NCI-H748 (cell line): ENCODE measurements around the gene DCAF7.

Experiments
- DNase-seq: peaks from one replicate; lab custom pipeline; 2025; ENCODE audit not compliant: unreplicated experiment; lab: John Stamatoyannopoulos, UW

Gene DCAF7, protein sequence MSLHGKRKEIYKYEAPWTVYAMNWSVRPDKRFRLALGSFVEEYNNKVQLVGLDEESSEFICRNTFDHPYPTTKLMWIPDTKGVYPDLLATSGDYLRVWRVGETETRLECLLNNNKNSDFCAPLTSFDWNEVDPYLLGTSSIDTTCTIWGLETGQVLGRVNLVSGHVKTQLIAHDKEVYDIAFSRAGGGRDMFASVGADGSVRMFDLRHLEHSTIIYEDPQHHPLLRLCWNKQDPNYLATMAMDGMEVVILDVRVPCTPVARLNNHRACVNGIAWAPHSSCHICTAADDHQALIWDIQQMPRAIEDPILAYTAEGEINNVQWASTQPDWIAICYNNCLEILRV

DNA sequence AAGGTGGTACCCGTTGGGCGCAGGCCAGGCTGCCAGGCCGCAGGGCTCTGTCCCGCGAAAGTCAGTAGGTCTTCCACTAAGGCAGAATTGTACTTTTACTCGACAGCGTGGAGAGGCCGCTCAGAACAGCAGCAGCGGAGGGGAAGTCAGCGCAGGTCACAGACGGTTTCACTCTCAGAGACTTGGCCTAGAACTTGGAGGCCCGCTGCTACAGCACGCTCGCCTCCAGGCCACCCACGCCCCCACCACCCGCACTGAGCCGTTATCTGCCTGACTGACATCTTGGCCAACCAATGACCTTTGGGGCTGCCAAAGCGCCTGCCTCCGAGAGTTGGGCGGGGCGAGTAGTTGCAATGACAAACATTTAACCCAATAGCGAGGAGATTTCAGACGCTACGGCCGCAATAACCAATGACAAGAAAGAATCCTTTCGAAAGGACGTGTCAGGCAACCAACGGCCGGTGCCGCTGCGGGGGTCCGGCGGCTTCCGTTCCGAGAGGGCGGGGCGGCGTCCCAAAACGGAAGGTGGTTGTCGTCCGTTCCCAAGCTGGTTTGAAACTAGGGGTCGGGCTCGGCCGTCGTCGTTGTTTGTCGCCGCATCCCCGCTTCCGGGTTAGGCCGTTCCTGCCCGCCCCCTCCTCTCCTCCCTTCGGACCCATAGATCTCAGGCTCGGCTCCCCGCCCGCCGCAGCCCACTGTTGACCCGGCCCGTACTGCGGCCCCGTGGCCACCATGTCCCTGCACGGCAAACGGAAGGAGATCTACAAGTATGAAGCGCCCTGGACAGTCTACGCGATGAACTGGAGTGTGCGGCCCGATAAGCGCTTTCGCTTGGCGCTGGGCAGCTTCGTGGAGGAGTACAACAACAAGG is at the start of gene DCAF7:
Gene DCAF7, plus strand, starts transcription at position 532 of the 871 bp plus-strand sequence. Its CDS starts 201 bp downstream, at position 733.
- DNase-seq = peak; percentile 100

DNA sequence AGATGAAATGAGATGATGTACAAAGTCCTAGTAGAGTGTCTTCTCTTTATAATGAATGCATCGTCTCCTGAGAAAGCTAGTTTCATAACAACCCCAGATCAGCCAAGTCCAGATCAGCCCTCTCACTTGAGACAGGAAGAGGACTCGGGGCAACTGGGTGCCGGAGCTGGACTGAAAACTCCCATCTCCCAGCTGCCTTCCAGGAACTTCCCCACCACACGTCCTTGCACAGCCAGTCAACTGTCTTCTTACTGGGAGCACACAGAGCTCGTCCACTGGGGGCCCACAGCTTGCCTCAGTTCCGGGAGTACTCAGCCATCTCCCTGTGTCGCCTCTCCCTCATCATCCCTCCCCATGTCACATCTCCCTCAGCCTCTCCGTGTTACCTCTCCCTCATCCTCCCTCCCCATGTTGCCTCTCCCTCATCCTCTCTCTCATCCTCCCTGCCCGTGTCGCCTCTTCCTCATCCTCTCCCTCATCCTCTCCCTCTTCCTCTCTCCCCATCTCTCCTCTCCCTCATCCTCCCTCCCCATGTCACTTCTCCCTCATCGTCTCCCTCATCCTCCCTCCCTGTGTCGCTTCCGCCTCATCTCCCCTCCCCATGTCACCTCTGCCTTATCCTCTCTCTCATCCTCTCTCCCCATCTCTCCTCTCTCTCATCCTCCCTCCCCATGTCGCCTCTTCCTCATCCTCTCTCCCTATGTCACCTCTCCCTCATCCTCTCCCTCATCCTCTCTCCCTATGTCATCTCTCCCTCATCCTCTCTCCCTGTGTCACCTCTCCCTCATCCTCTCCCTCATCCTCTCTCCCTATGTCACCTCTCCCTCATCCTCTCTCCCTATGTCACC is 49.5 kb upstream of the DCAF7 start:
- no peak for DNase-seq

DNA sequence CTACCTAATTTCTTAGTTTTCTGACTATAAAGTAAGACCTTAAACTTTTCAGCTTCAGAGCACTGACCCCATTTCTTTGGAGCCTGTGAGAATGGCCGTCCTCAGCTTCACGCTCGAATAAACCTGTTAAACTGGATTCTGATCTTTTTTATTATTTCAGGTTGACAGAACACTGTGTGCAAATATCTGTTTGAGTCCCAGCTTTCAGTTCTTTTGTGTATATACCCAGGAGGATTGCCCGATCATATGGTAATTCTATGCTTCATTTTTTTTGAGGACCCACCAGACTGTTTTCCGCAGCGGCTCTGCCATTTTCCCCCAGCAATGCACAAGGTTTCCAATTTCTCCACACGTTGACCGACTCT is 47.0 kb upstream of the DCAF7 start:
- DNase-seq = peak; percentile 67

DNA sequence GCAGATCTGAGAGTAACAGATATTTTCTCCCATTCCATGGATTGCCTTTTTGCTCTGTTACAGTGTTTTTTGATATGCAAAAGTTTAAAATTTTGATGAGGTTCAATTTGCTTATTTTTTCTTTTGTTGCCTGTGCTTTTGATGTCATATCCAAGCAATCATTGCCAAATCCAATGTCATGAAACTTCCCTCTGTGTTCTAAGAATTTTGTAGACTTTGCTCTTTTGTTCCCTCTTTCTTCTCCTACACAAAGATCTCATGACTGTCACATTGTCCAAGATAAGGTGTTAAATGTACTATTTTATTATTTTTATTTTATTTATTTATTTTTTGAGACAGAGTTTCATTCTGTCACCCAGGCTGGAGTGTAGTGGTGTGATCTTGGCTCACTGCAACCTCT is 46.0 kb upstream of the DCAF7 start:
- no peak for DNase-seq

DNA sequence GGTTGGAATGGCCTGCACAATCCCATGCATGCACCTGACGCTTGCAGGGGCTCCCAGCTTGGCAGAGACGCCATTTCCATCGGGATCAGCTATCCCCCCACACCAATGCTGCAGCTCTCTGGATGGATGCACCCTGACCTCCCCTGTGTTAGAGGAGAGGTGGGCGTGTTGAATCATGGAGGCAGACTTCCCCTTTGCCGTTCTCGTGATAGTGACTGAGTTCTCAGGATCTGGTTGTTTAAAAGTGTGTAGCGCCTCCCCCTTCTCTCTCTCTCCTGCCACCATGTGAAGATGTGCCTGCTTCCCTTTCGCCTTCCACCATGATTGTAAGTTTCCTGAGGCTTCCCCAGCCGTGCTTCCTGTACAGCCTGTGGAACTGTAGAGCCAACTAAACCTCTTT is 44.9 kb upstream of the DCAF7 start:
- DNase-seq = no peak

DNA sequence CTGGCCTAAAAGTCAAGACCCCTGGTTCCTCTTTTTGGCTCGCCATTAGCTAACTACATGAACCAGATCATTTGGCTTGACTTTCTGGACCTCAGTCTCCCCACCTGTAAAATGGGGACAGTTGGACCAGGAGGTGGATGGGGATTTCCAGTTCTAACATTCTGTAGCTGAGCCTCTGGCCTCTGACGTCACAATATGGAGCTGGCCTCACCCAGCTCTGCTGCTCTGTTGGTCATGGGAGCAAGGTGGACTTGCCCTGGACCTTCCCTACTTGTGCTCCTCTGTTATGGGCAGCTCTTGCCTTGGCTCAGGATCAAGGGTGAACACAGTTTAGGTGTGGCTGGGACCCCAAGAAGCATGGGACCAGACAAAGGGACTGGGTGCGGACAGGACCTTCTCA is 43.6 kb upstream of the DCAF7 start:
- no peak for DNase-seq

DNA sequence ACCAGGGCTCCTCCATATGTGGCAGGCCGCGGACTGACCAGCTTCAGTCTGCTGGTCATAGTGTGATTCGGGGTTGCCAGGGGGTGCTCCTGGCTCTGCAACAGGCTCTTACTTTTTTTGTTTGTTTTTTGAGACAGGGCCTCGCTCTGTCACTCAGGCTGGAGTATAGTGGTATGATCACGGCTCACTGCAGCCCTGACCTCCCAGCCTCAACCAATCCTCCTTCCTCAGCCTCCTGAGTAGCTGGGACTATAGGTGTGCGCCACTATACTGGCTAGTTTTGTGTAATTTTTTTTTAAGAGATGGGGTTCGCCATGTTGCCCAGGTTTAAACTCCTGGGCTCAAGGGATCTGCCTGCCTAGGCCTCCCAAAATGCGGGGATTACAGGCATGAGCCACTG is 38.9 kb upstream of the DCAF7 start:
- DNase-seq = no peak

DNA sequence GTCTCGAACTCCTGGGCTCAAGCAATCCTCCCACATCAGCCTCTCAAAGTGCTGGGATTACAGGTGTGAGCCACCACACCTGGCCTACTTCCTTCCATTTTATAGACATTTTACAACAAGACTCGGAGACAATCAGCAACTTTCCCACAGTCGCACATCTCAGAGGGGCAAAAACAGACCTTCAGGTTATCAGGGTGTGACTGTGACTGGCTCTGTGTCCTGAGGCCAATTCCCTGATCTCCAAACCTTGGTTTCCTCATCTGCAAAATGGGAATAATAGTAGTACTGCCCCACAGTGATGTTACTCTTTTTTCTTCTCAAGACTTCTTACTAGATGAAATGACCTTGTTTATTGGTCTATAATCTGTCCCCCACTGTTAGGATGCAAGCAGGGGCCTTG is 37.9 kb upstream of the DCAF7 start:
- DNase-seq = no peak

DNA sequence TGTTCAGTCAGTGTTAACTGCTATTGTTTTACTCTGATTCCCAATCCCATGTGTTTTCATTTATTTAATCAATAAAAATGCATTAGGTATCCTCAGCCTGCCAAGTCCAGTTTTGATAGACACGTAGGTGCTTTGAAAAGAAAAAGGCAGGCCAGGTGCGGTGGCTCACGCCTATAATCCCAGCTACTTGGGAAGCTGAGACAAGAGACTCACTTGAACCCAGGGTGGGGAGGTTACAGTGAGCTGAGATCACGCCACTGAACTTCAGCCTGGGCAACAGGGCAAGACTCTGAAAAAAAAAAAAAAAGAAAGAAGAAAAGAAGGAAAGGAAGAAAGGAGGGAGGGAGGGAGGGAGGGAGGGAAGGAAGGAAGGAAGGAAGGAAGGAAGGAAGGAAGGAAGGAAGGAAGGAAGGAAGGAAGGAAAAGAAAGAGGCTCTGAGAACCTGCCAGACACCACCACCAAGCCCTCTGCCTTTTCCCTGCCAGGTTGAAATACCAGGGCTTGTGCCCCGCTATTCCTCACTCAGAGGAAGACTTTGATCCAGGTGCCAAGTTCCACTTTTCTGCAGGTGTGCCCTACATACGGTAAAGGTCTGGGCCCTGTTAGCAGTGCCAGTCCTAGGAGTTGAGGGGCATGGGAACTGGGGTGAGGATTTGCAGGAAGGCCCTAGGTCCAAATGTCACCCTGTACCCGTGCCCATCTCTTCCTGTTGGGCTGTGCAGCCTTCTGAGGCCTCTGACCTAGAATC is 37.2 kb upstream of the DCAF7 start:
- DNase-seq = no peak

DNA sequence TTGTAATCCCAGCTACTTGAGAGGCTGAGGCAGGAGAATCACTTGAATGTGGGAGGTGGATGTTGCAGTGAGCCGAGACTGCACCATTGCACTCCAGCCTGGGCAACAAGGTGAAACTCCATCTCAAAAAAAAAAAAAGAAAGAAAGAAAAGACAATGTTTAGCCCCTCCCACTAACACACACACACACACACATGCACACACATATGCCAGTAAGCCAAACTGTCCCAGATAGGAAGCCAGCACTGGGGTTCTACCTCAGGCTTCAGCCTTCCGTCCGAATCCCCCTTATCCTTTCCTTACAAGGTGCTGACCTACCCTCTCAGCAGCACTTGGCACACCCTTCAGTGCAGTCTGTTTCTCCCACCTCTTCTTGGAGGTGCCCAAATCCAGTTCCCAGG is 35.8 kb upstream of the DCAF7 start:
- DNase-seq = no peak

DNA sequence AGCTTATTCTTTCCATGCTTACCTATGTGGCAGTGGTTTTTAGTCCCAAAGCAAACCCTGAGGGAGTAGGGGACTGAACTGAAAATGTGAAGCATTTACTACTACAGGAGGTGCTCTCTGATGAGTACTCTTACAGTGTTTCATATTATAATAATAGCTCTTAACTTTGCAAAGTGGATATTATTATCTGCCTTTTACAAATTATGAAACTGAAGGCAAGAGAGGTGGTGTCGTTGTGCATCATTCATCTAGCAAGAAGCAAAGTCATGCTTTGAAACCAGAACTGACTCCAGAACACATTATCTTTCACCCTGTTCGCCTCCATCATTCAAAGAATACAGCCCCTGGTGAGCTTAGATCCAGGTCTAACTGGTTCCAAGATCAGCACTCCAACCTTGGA is 35.3 kb upstream of the DCAF7 start:
- DNase-seq = no peak

DNA sequence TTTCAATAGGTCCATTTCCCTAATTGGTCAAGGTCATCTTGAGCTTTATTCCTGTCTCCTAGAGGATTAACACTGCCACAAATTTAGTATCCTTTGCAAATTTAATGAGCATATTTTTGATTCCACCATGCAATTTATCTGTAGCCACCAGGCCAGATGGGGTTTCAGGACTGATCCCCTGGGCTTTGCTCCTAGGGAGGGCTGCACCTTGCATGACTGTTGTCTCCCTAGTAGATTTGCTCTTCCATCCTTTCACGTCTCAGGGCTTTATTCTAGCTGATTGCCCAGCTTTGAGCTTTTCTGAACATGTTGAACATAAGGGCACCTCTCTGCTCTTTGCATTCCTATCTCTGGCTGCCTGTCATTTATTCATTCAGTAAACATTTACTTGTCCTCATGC is 34.9 kb upstream of the DCAF7 start:
- DNase-seq = no peak

DNA sequence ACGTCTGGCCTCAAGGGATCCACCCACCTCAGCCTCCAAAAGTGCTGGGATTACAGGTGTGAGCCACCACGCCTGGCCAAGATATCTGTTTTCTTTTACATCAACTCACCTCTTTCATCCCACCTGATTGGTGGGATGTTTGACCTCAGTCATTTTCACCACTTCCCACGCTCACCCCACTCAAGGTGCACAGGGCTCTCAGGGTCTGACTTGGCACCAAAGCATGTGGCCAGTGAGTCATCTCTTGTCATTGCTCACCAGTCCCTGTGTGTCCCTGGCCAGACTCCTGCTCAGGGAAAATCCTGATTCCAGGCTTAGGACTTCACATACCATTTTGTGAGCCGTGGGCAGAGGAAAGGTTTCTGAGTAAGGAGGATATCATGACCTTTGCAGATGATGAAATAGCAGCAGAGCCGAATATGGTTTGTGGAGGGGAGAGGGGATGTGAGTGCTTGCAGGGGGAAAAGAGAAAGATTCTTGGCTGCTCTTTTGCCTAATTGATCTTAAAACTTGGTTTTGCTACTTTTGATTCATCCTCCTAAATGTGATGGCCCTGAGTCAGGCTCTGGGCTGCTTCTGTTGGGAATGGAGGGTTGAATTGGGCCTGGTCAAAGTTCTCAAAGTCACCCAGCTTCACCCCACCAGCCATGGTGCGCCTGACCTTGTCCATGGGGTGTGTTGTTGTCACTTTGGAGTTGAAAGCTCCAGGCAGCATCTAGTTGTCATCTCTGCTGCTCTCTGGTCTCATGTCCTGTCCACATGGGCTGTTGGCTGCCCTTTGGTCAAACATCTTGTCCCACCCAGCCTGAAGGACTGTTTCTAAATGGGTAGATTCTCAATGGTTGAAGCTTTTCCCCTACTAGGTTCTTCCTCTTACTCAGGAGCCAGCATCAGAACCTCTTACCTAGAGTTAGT is 33.1 kb upstream of the DCAF7 start:
- no peak for DNase-seq

DNA sequence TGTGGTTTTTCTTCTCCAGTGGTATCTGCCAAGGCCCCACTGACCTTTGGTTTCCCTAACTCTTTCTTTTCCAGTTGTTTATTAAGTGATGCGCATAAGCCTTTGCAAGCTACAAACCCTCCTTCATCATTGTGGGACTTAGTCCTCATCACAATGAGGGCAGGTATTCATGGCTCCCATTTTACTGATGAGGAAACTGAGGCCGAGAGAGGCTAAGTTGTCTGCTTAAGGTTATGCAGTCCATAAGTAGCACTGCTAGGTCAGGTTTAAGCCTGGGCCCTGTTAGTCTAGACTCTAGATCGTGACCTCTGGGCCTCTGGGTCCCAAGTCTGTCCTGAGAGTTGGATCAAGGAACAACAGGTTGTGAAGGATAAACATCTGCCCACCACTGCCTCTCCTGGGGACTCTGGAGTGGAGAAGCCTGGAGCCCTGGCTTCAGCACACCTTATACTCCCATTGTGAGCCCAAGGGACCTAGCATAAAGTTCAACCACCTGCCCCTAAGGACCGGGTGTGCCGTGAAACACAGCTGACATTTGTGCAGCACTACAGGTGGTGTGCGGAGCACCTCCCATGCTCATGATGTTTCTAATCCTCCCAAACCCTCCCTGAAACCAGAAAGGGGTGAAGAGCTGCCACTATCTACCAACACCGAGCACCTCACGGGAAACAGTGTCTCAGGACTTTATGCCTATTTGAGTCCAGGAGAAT is 32.3 kb upstream of the DCAF7 start:
- DNase-seq = no peak

DNA sequence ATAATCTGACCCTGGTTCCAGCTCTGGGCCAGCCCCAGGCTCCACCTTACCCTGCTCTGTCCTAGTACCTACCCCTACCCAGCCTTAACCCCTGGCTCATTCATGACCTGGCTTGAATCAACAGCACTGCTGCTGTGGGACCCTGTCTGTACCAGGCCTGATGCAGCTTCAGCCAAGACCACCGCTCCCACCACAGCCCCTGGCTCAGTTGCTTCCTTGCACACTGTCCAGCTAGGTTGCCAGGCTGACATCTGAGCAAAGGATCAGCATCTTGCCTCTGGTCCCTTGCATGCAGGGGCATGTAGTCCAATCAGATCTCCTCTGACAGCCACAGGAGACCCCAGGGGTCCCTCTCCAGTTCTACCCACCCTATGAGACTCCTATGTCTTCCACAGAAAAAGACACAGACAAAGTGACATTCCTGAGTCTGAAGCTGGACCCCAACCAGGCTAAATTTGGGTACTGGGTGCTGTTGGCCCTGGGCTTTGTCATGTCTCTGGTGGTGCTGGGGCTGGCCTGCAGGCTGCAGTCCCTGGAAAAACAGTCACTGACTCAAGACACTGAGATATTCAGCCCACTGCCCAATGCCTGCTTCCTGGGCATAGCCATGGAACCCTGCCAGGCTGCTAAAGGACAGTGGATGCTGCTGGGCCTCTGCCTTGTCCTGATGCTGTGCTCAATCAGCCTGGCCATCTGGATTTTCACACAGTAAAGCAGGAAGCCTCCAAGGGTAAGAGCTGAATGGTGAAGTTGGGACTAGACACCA is 31.0 kb upstream of the DCAF7 start:
- no peak for DNase-seq

DNA sequence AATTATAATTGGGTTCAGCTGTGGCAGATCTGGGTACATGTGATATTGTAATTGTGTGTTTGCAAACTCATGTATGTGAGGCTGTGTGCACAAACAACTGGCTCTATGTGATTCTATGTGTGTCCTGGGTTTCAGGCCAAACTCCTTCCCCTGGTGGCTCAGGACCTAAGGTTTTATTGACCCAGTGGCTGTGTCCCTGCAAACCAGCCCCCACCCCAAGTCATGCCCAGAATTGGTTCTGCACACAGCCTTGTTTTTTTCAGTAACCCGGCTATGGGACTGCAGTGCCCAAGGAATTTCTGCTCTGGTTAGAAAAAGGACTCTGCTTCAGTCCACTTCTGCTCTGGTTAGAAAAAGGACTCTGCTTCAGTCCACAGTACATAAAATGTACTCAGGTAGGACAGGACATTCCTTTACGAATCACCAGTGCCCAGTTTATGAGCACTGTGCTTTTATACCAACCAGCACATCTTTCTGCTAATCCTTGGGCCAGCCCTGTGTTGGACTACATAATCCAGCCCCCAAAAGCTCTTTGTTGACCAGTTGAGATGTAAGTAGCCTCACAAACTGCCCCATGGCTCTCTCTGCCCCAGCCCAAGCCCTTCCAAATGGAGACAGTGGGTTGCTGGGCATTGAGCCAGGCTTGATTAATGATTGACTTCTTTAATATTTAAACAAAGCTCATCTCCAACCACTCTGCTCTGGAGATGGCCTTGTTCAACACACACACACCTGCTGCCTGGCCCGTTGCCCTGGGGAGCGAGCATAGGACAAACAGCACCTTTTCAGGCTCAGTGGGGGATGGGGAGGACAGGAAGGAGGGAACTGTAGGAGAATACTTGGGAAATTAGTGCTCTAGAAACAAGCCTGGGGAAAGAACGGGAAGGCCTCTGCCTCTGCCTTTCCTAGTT is 30.1 kb upstream of the DCAF7 start:
- peak; percentile 99 for DNase-seq

DNA sequence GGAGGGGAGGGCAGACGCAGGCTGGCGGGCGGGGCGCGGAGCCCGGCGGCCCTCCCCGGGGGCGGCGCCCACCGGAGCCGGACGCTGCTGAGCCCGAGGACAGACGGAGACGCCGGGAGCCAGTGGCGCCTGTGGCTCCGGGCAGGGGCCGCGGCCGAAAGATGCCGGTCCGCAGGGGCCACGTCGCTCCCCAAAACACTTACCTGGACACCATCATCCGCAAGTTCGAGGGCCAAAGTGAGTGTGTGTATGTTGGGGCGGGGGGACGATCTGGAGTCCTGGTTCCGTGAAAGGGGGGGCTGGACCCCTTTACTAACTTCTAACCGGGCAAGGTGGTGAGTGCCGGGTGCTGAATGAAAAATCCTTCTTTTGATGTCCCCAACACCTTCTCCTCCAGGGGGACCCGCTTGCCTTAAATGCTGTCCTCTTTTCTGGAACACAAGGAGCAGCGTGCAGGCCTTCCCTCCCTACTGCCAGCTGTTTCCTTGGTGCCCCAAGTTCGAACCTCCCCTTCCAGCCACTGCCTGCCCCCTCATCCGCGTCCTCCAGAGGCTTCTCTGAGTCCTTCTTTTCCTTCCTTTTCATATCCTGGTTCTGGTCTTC is 26.9 kb upstream of the DCAF7 start, which contains the start of gene KCNH6:
Gene KCNH6, plus strand, starts transcription at position 106 of the 603 bp plus-strand sequence. Its CDS starts 56 bp downstream, at position 162.
- DNase-seq = peak; percentile 34
